Motor neuron (in vitro differentiated cells): ENCODE results near the gene TATDN2. TPM values are rescaled to one million over a fixed set of nuclear protein-coding genes. Genes with fewer than 3 reads are reported as not detected.
A peak's percentile ranks its signal among the peaks of the same experiment; 100 is the strongest.
"Not testable (repeated sequence)": the region's sequence is repeated elsewhere in the genome, so short reads cannot be mapped to it uniquely, and the experiment has no call there.

Experiments used
- ATAC-seq, 8 experiments: fragments of 200-7000 bp; cut with Tn5 transposase; replicated peaks in 6 of 8; 2 replicates each; pipeline ENCODE4 v1.8.0; 2021; ENCODE audit warnings: mild to moderate bottlenecking in 8 of 8, moderate library complexity in 8 of 8
- H3K27ac ChIP-seq, 2 donors: fragments of 250-450 bp; sonication (Bioruptor Pico); 2 replicates each; pipeline ENCODE4 v1.9.0; 2021; ENCODE audit warnings: antibody characterized with exemption in 2 of 2, mild to moderate bottlenecking in 2 of 2, moderate library complexity in 1 of 2
- H3K4me1 ChIP-seq, 2 donors: fragments of 250-450 bp; sonication (Bioruptor Pico); replicated peaks in 1 of 2; 2 replicates each; pipeline ENCODE4 v1.6.1; 2021; ENCODE audit warnings: antibody characterized with exemption in 2 of 2, mild to moderate bottlenecking in 2 of 2, moderate library complexity in 1 of 2
- H3K4me3 ChIP-seq, 5 donors: fragments of 250-450 bp; sonication (Bioruptor Pico); 2 replicates each; pipeline ENCODE4 v1.9.0; 2021; ENCODE audit warnings: antibody characterized with exemption in 5 of 5, mild to moderate bottlenecking in 5 of 5, moderate library complexity in 4 of 5
- WGBS, 10 experiments: fragments of 450-650 bp; shearing (Covaris generic); methylation state at CpG; one replicate each; pipeline ENCODE4 v1.0.0; 2022; 5-methylcytosine and 5-hydroxymethylcytosine counted together
- in situ Hi-C, 9 experiments: fragments of 400-800 bp; cut with MboI; loops; one replicate each; pipeline ENCODE4 v1.15.0; 2021; ENCODE audit warnings: low sequenced_read_pairs in 9 of 9, low pct_unique_long_range_greater_than_20kb in 2 of 9; ENCODE audit not compliant: unreplicated experiment in 9 of 9
- total RNA-seq, 8 experiments: library from RNA; unstranded; fragments of 300-600 nt; gene quantifications; 2 replicates each; pipeline versions ENCODE4 v1.2.3 to v1.2.4, GENCODE V29; 2022

TATDN2 gene
- total RNA-seq, 8 experiments from 2014 or later: 14.9 to 37.0 (median 21.9) TPM

DNA sequence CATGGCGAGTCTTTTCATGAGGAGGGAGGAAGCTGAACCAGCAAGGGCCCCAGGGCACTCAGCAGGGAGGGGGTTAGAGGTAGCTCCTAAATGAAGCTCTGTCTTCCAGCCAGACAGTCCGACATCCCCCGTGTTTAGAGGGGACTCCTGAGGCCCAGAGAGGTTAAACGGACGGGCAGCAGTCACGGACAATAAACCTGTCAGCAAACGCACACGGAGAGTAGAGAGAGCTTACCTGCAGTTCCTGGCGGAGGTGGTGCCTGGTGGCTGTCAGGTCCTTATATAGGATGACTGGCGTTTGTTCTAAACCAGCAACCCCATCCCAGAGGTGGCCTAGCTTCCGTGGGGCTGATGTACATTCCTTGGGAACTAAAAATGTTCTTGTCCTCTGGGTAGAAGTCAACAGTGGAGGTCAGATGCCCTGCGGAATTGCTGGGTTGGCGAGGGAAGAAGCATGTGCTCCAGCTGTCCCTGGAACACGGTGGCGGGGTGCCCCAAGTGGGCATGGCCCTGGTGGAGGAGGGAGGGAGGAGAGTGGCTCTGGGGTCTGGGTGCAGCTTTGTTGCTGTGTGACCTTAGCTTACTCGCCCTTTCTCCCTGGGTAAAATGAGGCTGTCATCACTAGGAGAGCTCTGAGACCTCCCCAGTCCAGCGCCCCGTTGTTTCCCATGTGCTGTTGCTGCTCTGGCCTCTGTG, 42.4 kb downstream of the TATDN2 start:
- in situ Hi-C loops: no loop called here
- no peak overlapping the region for H3K4me3 ChIP-seq
- WGBS, 10 experiments: 60 to 100% (median 80%) methylated on average over 1 to 12 of the region's 18 CpGs; no CpG with 5 or more reads in 3 of the 10 experiments
- ATAC-seq: no peak
- H3K4me1 ChIP-seq: no peaks in the 10 kb centered on the region
- no peak overlapping the region for H3K27ac ChIP-seq

DNA sequence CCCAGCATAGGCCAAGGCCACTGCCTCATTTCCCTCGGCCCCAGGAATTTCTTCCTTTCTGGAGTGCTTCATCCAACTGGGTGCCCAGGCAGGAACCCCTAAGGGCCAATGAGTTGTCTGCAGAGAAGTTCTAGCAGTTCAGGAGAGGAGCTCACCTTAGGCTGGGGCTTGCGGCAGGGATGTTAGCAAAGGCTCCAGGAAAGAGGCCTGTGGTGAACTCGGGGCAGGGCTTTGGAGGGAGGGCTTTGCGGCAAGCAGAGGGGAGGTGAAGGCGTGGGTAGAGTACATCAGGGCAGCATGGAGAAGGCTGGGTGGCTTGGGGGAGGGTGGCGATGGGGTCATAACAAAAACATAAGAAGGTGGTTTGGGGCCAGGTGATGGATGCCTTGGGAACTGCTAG, 43.4 kb downstream of the TATDN2 start:
- H3K4me3 ChIP-seq: no peak overlapping the region
- no peaks in the 10 kb centered on the region for H3K4me1 ChIP-seq
- 80 to 100% (median 100%) methylated on average over 1 to 3 of the region's 6 CpGs; no CpG with 5 or more reads in 6 of the 10 experiments for WGBS, 10 experiments
- ATAC-seq: no peak
- H3K27ac ChIP-seq: no peak overlapping the region
- in situ Hi-C loops: no loop called here

DNA sequence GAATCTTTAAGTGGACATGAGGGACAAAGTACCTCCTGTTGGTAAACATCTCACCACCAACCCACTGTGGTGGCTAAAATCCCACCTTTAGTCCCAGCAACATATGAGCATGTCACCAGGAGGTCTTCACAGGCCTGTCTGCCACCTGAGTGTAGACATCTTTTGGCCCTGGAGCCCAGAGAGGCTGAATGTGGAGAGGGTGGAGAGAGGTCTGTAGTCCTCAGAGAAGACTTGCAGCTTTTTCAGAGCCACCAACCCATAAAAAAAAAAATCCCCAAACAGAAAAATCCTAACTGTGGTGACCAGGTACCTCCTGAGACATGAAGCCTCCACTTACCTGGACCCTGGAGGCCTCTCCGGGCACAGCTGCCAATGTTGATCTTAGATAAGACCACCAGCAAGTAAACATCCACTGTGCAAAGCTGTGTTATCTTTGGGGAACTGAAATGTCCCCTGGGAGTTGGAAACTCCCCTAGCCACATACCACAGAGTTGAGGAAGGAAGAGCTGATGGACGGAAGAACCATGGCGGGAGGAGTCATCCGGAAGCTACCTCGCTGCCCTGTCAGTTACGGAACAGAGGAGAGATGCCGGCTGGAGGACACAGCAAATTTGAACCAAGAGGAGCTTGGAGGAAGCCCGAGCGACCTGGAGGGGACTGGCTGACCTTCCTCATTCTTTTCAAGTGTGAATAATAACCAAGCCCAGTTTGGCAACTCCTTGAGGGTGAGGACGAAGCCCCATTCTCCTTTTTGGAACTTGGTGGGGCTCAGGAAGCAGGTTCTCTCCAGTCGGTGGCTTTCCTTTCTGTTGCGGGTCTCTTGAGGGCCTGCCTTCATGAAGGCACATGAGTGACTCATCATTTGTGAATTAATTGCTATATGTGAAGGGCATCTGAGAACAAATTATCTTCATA, 44.5 kb downstream of the TATDN2 start, which contains the start of gene GHRL:
Gene GHRL, minus strand, starts transcription at position 443 of the 915 bp plus-strand sequence. CDS start 2,767 bp downstream, outside the sequence.
- no peak for ATAC-seq
- WGBS, 10 experiments: 82 to 100% (median 93%) methylated on average over 1 to 10 of the region's 12 CpGs; no CpG with 5 or more reads in 1 of the 10 experiments
- Histone ChIP-seq H3K27ac (no peak within 1 kb of the TSS), H3K4me3 (no peak within 1 kb of the TSS), H3K4me1 (no peaks in the 10 kb centered on the region)
- in situ Hi-C loops: no loop called here

DNA sequence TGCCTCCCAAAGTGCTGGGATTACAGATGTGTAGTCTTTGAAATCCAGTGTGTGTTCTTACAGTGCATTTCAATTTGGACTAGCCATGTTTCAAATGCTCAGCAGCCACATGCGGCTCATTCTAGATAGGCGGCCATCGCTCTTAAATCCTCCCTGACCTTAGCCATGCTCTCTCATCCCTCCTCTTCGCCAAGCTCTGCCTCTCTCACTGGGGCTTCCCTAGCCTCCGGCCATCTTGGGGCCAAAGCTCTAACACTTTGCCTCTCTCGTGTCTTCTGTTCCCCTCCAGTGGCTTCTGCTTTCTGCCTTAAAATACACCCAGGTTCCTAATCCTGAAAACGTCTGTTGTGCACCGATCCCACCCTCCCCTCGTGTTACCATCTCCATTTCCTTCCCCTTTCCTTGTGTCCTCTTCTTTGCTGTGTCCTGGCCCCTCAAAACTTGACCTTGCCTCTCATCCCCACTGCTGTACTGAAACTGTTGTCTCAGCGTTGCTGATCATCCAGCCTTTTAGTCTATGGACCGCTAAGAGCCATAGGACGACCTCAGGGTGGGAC, 45.8 kb downstream of the TATDN2 start:
- H3K4me3 ChIP-seq: no peak overlapping the region
- in situ Hi-C loops: no loop called here
- ATAC-seq: no peak
- H3K27ac ChIP-seq: no peak overlapping the region
- 82 to 100% (median 94%) methylated on average over 1 to 8 of the region's 12 CpGs; no CpG with 5 or more reads in 2 of the 10 experiments for WGBS, 10 experiments
- no peaks in the 10 kb centered on the region for H3K4me1 ChIP-seq

DNA sequence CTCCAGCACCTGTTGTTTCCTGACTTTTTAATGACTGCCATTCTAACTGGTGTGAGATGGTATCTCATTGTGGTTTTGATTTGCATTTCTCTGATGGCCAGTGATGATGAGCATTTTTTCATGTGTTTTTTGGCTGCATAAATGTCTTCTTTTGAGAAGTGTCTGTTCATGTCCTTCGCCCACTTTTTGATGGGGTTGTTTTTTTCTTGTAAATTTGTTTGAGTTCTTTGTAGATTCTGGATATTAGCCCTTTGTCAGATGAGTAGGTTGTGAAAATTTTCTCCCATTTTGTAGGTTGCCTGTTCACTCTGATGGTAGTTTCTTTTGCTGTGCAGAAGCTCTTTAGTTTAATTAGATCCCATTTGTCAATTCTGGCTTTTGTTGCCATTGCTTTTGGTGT, 49.8 kb downstream of the TATDN2 start:
- in situ Hi-C loops, H3K27ac ChIP-seq, H3K4me1 ChIP-seq, ATAC-seq, H3K4me3 ChIP-seq: not testable (repeated sequence)
- WGBS, 10 experiments: no CpG with 5 or more reads among the region's 1 CpG

DNA sequence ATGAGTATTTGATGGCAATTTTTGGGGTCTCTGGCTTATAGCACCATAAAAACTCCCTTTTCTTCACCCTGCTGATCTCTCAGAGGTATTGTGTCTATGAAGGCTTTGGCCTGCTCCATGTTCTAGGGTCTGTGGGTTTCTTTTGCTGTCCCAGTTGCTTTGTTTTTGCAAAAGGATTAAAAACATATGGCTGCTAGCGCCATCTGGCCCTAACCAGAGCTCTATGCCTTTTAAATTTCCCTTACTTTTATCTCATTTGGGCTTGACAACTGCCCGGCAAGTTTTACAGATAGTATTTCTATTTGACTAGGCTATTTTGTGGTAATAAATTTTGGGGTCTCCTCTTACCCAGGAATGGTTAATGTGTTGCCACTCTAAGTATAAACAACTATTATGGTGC, 50.9 kb downstream of the TATDN2 start:
- Histone ChIP-seq H3K4me3 (no peak overlapping the region), H3K4me1 (no peaks in the 10 kb centered on the region), H3K27ac (no peak overlapping the region)
- in situ Hi-C loops: no loop called here
- WGBS, 10 experiments: 27 to 100% (median 88%) methylated on average over 1 to 2 of the region's 2 CpGs; no CpG with 5 or more reads in 1 of the 10 experiments
- ATAC-seq: no peak

DNA sequence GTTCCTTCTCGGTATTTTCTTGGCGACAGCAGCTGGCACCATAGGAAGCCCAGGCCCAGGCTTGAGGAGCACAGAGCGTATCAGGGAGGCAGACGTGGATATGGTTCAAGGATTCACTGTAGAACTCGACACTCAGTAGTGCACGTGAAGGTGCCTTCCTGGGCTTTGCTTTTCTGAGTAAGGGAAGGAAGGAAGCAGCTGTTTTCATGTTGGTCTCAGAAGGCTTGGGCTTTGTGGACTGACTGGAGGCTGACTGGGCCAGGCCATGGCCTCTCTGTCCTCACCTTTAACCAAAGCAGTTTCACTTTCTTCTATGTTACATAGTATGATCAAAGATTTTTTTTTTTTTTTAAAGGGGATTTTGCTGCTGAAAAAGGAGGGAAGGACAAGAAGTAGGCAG, 51.4 kb downstream of the TATDN2 start:
- no peaks in the 10 kb centered on the region for H3K4me1 ChIP-seq
- ATAC-seq: peak in 2 of 8 experiments; percentile 10 to 15
- no peak overlapping the region for H3K4me3 ChIP-seq
- in situ Hi-C loops: no loop called here
- H3K27ac ChIP-seq: no peak overlapping the region
- 24 to 100% (median 93%) methylated on average over 1 to 4 of the region's 6 CpGs; no CpG with 5 or more reads in 3 of the 10 experiments for WGBS, 10 experiments

DNA sequence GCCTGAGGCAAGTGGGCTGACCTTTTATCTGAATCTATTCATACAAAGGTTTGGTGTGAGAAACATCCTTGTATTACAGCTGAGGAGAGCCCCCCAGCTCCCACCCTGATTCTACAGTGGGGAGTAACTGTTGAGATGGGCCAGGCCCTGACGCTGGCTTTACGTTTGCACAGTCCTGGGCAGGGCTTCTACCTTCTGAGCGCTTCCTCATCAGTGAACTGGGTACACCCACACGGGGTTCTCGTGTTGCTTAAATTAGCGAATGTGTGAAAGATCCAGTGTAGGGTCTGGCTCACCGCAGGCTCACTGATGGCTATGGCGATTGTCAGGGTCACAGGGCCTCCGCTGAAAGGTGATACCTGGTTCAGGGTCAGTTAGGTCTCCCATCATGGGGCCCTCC, 51.8 kb downstream of the TATDN2 start:
- ATAC-seq: peak in 3 of 8 experiments; percentile 16 to 39 (median 27)
- 44 to 90% (median 82%) methylated on average over 1 to 9 of the region's 9 CpGs; no CpG with 5 or more reads in 3 of the 10 experiments for WGBS, 10 experiments
- in situ Hi-C loops: no loop called here
- Histone ChIP-seq H3K4me1 (no peaks in the 10 kb centered on the region), H3K4me3 (no peak overlapping the region), H3K27ac (no peak overlapping the region)

DNA sequence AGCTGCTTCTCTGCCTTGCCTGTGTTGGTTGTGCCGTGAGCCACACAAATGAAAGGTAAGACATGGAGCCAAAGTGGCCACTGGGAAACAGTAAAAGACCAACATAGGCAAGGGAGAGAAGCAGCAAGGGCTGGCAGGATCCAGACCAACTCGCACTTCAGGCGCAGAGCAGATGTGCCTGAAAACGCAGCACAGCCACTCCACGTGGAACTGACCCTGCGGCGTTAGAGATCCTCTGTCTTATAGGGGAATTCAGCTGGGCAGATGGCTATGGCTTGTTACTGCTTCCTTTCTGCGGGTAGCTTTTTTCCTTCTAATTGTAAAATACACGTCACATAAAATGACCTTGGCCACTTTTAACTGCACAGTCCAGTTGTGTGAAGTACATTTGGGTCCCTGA, 54.8 kb downstream of the TATDN2 start:
- no peak for ATAC-seq
- no peak overlapping the region for H3K27ac ChIP-seq
- in situ Hi-C loops: no loop called here
- H3K4me1 ChIP-seq: no peaks in the 10 kb centered on the region
- WGBS, 10 experiments: 80 to 100% (median 98%) methylated on average over 1 to 8 of the region's 9 CpGs; no CpG with 5 or more reads in 3 of the 10 experiments
- no peak overlapping the region for H3K4me3 ChIP-seq

DNA sequence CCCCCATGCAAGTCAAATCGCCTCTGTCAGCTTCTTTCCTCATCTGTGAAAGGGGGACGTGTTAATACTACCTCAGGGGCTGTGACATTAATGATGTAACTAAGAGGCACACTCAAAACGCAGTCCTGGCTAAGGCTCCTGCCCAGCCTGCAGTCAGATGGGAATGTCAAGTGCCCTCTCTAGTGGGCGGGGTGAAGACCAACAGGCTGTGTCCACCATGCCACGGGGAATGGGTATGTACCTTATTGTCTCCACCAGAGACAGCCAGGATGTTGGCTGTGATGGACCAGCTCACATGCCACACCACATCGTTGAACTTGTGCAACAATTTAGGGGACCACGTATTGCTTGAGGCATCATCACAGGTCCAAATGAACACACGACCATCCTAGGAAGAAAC, 55.5 kb downstream of the TATDN2 start:
- Histone ChIP-seq H3K27ac (no peak overlapping the region), H3K4me3 (no peak overlapping the region), H3K4me1 (no peaks in the 10 kb centered on the region)
- no peak for ATAC-seq
- in situ Hi-C loops: no loop called here
- WGBS, 10 experiments: 60 to 100% (median 86%) methylated on average over 1 to 6 of the region's 8 CpGs; no CpG with 5 or more reads in 1 of the 10 experiments

DNA sequence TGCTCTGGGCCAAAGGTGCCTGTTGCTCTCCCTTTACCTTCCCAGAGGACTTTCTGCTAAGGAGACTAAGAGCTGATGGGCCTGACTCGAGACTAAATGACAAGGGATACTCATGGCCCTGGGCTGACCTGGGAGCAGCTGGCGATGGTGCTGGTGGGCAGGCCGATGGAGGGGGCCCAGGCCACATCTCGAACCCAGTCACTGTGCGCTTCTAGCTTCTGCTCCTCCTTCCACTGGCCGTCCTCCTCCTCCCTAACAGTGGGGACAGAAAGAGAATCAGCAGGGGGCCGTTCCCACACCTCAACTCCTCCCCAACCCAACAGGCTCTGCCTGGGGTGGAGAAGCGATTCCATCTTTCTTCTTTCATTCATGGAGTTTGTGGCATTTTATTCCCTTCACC, 56.6 kb downstream of the TATDN2 start:
- H3K4me1 ChIP-seq: no peaks in the 10 kb centered on the region
- in situ Hi-C loops: no loop called here
- no peak for ATAC-seq
- H3K4me3 ChIP-seq: no peak overlapping the region
- no peak overlapping the region for H3K27ac ChIP-seq
- WGBS, 10 experiments: 40 to 100% (median 92%) methylated on average over 1 to 4 of the region's 8 CpGs; no CpG with 5 or more reads in 5 of the 10 experiments

DNA sequence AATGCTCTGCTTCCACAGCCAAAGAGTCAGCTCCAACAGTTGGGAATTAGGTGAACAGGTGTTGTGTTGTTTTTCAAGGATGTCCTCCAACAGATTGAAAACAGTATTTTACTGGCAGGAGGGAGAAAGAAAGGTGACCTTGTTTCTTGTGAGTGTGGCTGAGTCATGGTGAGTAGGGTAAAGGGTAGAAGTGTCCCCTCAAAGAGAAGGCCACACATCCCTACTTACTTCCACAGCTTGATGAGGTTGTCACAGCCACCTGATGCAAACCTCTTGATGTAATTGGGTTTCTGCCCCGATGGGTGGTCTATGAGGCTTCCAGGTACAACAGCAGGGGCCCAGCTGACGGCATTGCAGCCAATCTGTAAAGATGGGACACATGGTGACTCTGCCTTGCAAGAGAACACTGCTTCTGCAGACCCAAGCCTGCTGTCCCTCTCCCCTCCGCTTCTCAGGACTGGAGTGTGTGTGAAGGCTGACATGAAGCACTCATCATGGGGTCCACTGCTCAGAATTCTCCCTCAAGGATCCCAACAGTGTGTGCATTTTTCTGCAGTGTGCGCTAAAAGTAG, 57.2 kb downstream of the TATDN2 start:
- WGBS, 10 experiments: 83 to 100% (median 100%) methylated on average over 1 to 4 of the region's 4 CpGs; no CpG with 5 or more reads in 3 of the 10 experiments
- Histone ChIP-seq H3K4me3 (no peak overlapping the region), H3K27ac (no peak overlapping the region), H3K4me1 (no peaks in the 10 kb centered on the region)
- in situ Hi-C loops: no loop called here
- no peak for ATAC-seq

DNA sequence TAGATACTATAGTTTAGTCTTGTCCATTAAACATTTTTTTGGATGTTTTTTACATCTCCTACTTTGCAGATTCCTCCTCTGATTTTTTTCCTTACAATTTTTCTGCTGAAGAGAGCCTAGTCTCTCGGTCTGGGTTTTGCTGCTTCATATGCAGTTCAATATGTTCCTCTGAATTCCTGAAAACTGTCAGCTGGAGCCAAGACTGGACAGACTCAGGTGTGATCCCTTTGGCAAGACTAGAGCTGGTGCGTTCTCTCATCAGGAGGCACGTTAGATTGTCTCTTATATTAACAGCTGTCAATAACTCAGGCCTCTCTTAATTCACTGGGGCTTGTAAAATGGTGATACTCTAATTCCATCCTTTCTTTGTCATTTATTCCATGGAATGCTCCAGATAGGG, 57.9 kb downstream of the TATDN2 start:
- H3K4me1 ChIP-seq: no peaks in the 10 kb centered on the region
- H3K4me3 ChIP-seq: no peak overlapping the region
- ATAC-seq: no peak
- H3K27ac ChIP-seq: no peak overlapping the region
- WGBS, 10 experiments: 50 to 100% (median 91%) methylated on average over 1 to 3 of the region's 3 CpGs; no CpG with 5 or more reads in 1 of the 10 experiments
- in situ Hi-C loops: no loop called here
